Measurements from ENCODE around the gene ARHGAP9.

GRCh38 chr12:57454566-57455373 lies 24.9 kb downstream of the ARHGAP9 start, which contains the start of gene INHBE:
- no peak for TF ChIP-seq CTCF (conservative IDR thresholded peaks at IDR 0.05 in 1 of 2, IDR thresholded peaks at IDR 0.05 in 1 of 2; ENCODE audit: low read depth in 1 of 2, low read length in 2 of 2)
- TF ChIP-seq EZH2 (IDR thresholded peaks at IDR 0.05; ENCODE audit: low read length, missing control alignments) = no peak
